ENCODE data around the gene RRBP1.

The RRBP1 gene

DNA sequence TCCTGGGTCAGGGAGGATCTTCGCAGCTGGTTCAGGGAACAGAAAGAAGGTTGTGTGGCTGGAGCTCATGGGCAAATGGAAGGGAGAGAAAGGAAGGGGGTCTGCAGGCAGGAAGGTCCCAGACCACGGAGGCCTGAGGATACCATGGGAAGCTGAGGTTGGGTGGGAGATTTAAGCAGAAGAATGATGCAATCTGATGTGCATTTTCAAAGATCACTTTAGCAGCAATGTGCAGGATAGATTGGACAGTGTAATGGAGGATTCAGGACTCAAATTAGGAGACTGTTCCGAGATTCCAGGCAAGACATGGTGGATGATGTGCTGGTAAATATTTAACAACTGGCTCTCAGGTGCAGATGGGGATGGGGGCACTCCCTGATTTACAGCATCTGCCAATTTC is 5.8 kb upstream of the RRBP1 start:
- H3K9me3 ChIP-seq (ENCODE audit: insufficient read depth, low read length), result no peaks in the 10 kb centered on the region
- no peaks in the 10 kb centered on the region for H3K79me2 ChIP-seq (ENCODE audit: low read length)
- no peak overlapping the region for H3K4me2 ChIP-seq (ENCODE audit: low read length)
- no peaks in the 10 kb centered on the region for H3K36me3 ChIP-seq (replicated peaks; ENCODE audit: low read depth, low read length)
- H4K20me1 ChIP-seq (ENCODE audit: insufficient read depth, low read length), result no peaks in the 10 kb centered on the region
- no peak overlapping the region for H3K27ac ChIP-seq (ENCODE audit: low read length)
- H3K4me1 ChIP-seq (ENCODE audit: low read length), result peaks cover 3% of the 10 kb centered on the region
- peaks cover 82% of the 10 kb centered on the region for H3K27me3 ChIP-seq (ENCODE audit: low read depth, low read length)
- no peak overlapping the region for H2AFZ ChIP-seq (ENCODE audit: low read depth, low read length)
- H3K4me3 ChIP-seq (ENCODE audit: low read length), result no peak overlapping the region
- H3K9ac ChIP-seq (ENCODE audit: low read length), result no peak overlapping the region
- TF ChIP-seq, protein P1, sequence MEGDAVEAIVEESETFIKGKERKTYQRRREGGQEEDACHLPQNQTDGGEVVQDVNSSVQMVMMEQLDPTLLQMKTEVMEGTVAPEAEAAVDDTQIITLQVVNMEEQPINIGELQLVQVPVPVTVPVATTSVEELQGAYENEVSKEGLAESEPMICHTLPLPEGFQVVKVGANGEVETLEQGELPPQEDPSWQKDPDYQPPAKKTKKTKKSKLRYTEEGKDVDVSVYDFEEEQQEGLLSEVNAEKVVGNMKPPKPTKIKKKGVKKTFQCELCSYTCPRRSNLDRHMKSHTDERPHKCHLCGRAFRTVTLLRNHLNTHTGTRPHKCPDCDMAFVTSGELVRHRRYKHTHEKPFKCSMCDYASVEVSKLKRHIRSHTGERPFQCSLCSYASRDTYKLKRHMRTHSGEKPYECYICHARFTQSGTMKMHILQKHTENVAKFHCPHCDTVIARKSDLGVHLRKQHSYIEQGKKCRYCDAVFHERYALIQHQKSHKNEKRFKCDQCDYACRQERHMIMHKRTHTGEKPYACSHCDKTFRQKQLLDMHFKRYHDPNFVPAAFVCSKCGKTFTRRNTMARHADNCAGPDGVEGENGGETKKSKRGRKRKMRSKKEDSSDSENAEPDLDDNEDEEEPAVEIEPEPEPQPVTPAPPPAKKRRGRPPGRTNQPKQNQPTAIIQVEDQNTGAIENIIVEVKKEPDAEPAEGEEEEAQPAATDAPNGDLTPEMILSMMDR (IDR thresholded peaks at IDR 0.05; ENCODE audit: low read depth, low read length), result no peak
- TF ChIP-seq EZH2phosphoT487 (IDR thresholded peaks at IDR 0.05; ENCODE audit: low read depth), result no peak

DNA sequence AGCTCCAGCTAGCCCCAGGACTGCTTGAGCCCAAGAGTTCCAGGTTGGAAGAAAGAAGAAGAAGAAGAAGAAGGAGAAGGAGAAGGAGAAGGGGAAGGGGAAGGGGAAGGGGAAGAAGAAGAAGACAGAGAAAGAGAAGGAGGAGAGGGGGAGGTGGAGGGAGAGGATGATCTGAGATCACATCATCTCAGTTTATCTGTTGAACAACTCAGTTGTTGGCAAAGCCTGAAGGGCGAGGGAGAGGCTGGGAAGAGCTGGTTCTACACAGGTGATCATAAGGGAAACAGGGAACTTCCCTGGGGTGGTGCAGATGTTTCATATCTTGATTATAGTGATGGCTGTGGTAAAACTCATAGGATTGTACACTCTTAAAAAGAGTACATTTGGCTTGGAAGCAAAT is 3.1 kb upstream of the RRBP1 start:
- H4K20me1 ChIP-seq (ENCODE audit: insufficient read depth, low read length), result peaks cover 3% of the 10 kb centered on the region
- no peak overlapping the region for H3K9ac ChIP-seq (ENCODE audit: low read length)
- H3K36me3 ChIP-seq (replicated peaks; ENCODE audit: low read depth, low read length), result no peaks in the 10 kb centered on the region
- no peaks in the 10 kb centered on the region for H3K9me3 ChIP-seq (ENCODE audit: insufficient read depth, low read length)
- H3K4me2 ChIP-seq (ENCODE audit: low read length), result no peak overlapping the region
- no peak for TF ChIP-seq EZH2phosphoT487 (IDR thresholded peaks at IDR 0.05; ENCODE audit: low read depth)
- TF ChIP-seq, protein P1 (IDR thresholded peaks at IDR 0.05; ENCODE audit: low read depth, low read length), result no peak
- H3K27ac ChIP-seq (ENCODE audit: low read length), result no peak overlapping the region
- H3K27me3 ChIP-seq (ENCODE audit: low read depth, low read length), result peaks cover 64% of the 10 kb centered on the region
- H3K79me2 ChIP-seq (ENCODE audit: low read length), result peaks cover 3% of the 10 kb centered on the region; the same call in 1 of the 2 replicates
- no peak overlapping the region for H2AFZ ChIP-seq (ENCODE audit: low read depth, low read length)
- H3K4me3 ChIP-seq (ENCODE audit: low read length), result no peak overlapping the region
- peaks cover 11% of the 10 kb centered on the region for H3K4me1 ChIP-seq (ENCODE audit: low read length)

DNA sequence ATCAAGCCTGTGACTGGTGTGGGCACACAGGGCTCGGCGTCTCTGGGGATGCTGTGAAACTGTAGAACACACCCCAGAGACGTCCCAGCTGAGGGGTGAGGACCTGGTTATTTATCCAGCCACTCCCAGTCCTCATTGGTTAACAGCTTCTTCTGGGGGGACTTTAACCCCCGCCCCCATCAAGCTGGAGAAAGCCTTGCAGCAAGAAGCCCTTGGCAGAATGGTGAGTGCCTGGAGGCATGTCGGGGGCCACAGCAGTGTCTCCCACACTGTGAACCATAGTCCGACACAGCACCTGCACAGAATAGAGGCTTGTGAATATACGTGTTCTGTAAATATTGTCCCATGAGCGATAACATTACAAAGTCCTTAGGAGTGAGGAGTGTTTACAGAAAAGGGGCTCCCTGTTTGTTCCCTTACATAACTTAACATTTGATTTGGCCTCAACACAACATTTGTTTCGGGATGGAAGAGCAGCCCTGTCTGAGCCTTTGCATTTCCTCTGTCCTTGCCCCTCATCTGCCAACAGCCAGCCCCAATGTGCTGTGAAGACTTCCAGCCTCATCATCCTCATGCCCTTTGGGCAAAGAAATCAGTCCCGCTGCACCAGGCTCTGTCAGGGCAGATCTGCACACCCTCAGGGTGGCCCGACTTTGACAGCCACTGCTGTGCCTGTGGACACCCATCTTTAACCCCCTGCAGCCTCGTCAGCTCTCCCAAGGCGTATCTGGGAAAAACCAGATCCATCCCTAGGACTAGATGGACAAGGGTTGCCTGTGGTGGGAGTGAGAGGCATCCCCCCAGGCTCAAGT is 2.2 kb upstream of the RRBP1 start:
- no peak overlapping the region for H3K27ac ChIP-seq (ENCODE audit: low read length)
- peaks cover 11% of the 10 kb centered on the region for H4K20me1 ChIP-seq (ENCODE audit: insufficient read depth, low read length)
- H2AFZ ChIP-seq (ENCODE audit: low read depth, low read length), result no peak overlapping the region
- no peaks in the 10 kb centered on the region for H3K9me3 ChIP-seq (ENCODE audit: insufficient read depth, low read length)
- no peak overlapping the region for H3K4me2 ChIP-seq (ENCODE audit: low read length)
- H3K4me3 ChIP-seq (ENCODE audit: low read length), result no peak overlapping the region
- H3K27me3 ChIP-seq (ENCODE audit: low read depth, low read length), result peaks cover 55% of the 10 kb centered on the region
- H3K79me2 ChIP-seq (ENCODE audit: low read length), result peaks cover 3% of the 10 kb centered on the region; the same call in 1 of the 2 replicates
- H3K9ac ChIP-seq (ENCODE audit: low read length), result no peak overlapping the region
- peaks cover 12% of the 10 kb centered on the region for H3K4me1 ChIP-seq (ENCODE audit: low read length)
- H3K36me3 ChIP-seq (replicated peaks; ENCODE audit: low read depth, low read length), result peaks cover 6% of the 10 kb centered on the region
- TF ChIP-seq, protein P1 (IDR thresholded peaks at IDR 0.05; ENCODE audit: low read depth, low read length), result no peak
- no peak for TF ChIP-seq EZH2phosphoT487 (IDR thresholded peaks at IDR 0.05; ENCODE audit: low read depth)

DNA sequence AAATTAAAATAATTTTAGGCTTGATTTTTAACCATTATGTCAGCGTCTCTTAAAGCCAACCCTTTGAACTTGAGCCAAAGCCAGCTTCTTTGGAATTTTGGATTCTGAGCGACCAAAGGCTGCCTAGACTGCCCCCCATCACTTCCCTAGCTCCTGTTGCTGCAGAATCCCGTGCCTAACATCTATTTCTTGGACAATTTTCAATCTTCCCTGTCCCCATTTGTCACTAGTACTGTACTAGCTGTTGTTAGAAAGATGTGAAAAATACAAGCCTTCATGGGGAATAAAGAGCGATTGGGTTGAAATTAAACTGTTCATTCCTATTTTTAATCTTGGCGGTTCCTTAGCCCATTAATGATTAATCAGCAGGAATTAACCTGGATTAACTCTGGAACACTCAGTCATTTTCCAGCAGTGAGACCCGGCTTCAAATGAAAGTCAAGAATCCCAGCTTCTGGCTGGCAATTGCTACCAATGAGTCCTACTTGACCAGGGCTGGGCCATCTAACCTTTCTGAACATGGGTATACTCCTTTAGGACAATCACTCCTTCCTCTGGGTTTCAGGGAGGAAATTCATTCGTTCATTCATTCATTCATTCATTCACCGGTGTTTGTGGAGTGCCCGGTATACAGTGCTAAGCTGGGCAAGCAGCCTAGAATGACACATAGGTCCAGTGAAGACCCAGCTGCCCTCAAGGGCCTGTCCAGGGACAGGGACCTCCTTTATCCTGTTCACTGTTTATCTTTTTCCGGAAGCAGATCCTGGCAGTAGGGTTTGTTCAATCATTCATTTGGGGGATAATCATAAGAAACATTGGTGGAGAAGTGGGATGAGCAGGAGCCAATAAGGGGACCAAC is 1.4 kb upstream of the RRBP1 start:
- Histone ChIP-seq H3K36me3 (replicated peaks; ENCODE audit: low read depth, low read length) (peaks cover 6% of the 10 kb centered on the region), H2AFZ (ENCODE audit: low read depth, low read length) (no peak overlapping the region), H3K27me3 (ENCODE audit: low read depth, low read length) (peaks cover 46% of the 10 kb centered on the region), H3K4me2 (ENCODE audit: low read length) (no peak overlapping the region), H3K4me1 (ENCODE audit: low read length) (peaks cover 12% of the 10 kb centered on the region), H4K20me1 (ENCODE audit: insufficient read depth, low read length) (peaks cover 11% of the 10 kb centered on the region), H3K27ac (ENCODE audit: low read length) (no peak overlapping the region), H3K9ac (ENCODE audit: low read length) (no peak overlapping the region), H3K4me3 (ENCODE audit: low read length) (no peak overlapping the region), H3K9me3 (ENCODE audit: insufficient read depth, low read length) (no peaks in the 10 kb centered on the region), H3K79me2 (ENCODE audit: low read length) (peaks cover 3% of the 10 kb centered on the region; the same call in 1 of the 2 replicates)
- TF ChIP-seq EZH2phosphoT487 (IDR thresholded peaks at IDR 0.05; ENCODE audit: low read depth), result no peak
- TF ChIP-seq, protein P1 (IDR thresholded peaks at IDR 0.05; ENCODE audit: low read depth, low read length), result no peak

Measured in OCI-LY3 (cell line).